Kidney (tissue), 14 donors: ENCODE results near the gene DPP6. TPM values are rescaled to one million over a fixed set of nuclear protein-coding genes. Genes with fewer than 3 reads are reported as not detected.

ENCODE experiments used
- DNase-seq, 5 donors: peaks; one replicate each; pipeline ENCODE4 v3.0.0-alpha.2; 2013 to 2020
- FAIRE-seq: peaks from 2 replicates; lab custom pipeline; 2012; peaks lifted over from hg19 to GRCh38; lab: Jason Lieb, UNC
- H3K27ac ChIP-seq, 2 donors: one replicate each; pipeline ENCODE4 v1.7.0; 2013; ENCODE audit warnings: low read depth in 2 of 2, low read length in 2 of 2, inconsistent platforms in 1 of 2
- H3K27me3 ChIP-seq: one replicate; pipeline ENCODE4 v1.7.1; 2013; ENCODE audit warnings: low read length, inconsistent platforms; ENCODE audit not compliant: control insufficient read depth, insufficient read depth
- H3K36me3 ChIP-seq, 3 donors: one replicate each; pipeline versions ENCODE4 v1.7.0 to v1.7.1; 2013; ENCODE audit warnings: low read length in 3 of 3, control low read depth in 1 of 3, inconsistent platforms in 1 of 3; ENCODE audit not compliant: insufficient read depth in 3 of 3, control insufficient read depth in 2 of 3
- H3K4me1 ChIP-seq, 3 donors: one replicate each; pipeline versions ENCODE4 v1.7.0 to v1.7.1; 2013; ENCODE audit warnings: low read length in 3 of 3, inconsistent platforms in 1 of 3, low read depth in 1 of 3; ENCODE audit not compliant: control insufficient read depth in 2 of 3, insufficient read depth in 2 of 3
- H3K4me3 ChIP-seq, 3 donors: one replicate each; pipeline versions ENCODE4 v1.7.0 to v1.8.1; 2013; ENCODE audit warnings: low read length in 3 of 3, control low read depth in 1 of 3, inconsistent platforms in 1 of 3
- H3K9ac ChIP-seq, 3 donors: one replicate each; pipeline versions ENCODE4 v1.7.0 to v1.7.1; 2013; ENCODE audit warnings: low read length in 3 of 3, control low read depth in 1 of 3, inconsistent platforms in 1 of 3
- H3K9me3 ChIP-seq, 3 donors: one replicate each; pipeline versions ENCODE4 v1.7.0 to v1.7.1; 2013; ENCODE audit warnings: low read length in 3 of 3, control low read depth in 1 of 3, inconsistent platforms in 1 of 3; ENCODE audit not compliant: control insufficient read depth in 2 of 3, insufficient read depth in 1 of 3
- intact Hi-C: fragments of 100-400 bp; cut with DNase I; formaldehyde crosslinking; loops from one replicate; pipeline ENCODE4 v1.11.1; 2022
- polyA plus RNA-seq: library from polyadenylated mRNA; stranded (reverse); fragments of 350-450 nt; fragmentation: Illumina TruSeq; extraction: RNeasy Lipid Tissue Mini Kit (QIAGEN cat#74804); gene quantifications from one replicate; pipeline ENCODE4 v1.2.3, GENCODE V29; 2014; ENCODE audit warnings: low read depth, low replicate concordance; ENCODE audit not compliant: insufficient read depth
- total RNA-seq: library from RNA; stranded (reverse); fragmentation: NEBNext Ultra II Directional; extraction: Animal tissue kit (Norgen Biotek cat#: 25700); gene quantifications from one replicate; pipeline ENCODE4 v1.2.1, GENCODE V29; 2021
- TF ChIP-seq, protein P1 (sequence below): IDR thresholded peaks from 3 replicates; pipeline ENCODE4 v1.5.1; 2012; ENCODE audit warnings: mild to moderate bottlenecking, moderate library complexity, borderline replicate concordance; ENCODE audit not compliant: insufficient read depth; ENCODE audit errors: extremely low read depth
- donor health status: control.
- donor health status: control.
- donor health status: control.
- donor health status: control.
- donor health status: control.
- donor health status: DM: yes; HTN: yes; CAD: no.
- donor health status: Normal renal cell carcinoma (clear cell type).

DPP6 gene
- total and polyA plus RNA-seq, 2 donors from 2014 or later: 1.8 to 6.9 TPM

- Histone ChIP-seq H3K27me3 (no peaks in the 10 kb centered on the region), H3K4me1 (no peaks in the 10 kb centered on the region), H3K9me3 (no peaks in the 10 kb centered on the region), H3K4me3 (no peak overlapping the region), H3K27ac (no peak overlapping the region), H3K9ac (no peak overlapping the region), H3K36me3 (no peaks in the 10 kb centered on the region)
- TF ChIP-seq, protein P1, sequence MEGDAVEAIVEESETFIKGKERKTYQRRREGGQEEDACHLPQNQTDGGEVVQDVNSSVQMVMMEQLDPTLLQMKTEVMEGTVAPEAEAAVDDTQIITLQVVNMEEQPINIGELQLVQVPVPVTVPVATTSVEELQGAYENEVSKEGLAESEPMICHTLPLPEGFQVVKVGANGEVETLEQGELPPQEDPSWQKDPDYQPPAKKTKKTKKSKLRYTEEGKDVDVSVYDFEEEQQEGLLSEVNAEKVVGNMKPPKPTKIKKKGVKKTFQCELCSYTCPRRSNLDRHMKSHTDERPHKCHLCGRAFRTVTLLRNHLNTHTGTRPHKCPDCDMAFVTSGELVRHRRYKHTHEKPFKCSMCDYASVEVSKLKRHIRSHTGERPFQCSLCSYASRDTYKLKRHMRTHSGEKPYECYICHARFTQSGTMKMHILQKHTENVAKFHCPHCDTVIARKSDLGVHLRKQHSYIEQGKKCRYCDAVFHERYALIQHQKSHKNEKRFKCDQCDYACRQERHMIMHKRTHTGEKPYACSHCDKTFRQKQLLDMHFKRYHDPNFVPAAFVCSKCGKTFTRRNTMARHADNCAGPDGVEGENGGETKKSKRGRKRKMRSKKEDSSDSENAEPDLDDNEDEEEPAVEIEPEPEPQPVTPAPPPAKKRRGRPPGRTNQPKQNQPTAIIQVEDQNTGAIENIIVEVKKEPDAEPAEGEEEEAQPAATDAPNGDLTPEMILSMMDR: no peak
- intact Hi-C loops: no loop called here
- FAIRE-seq: no peak
- no peak for DNase-seq
These were observed 148.0 kb downstream of the DPP6 start for GRCh38 chr7:154200241-154200640.

DNA sequence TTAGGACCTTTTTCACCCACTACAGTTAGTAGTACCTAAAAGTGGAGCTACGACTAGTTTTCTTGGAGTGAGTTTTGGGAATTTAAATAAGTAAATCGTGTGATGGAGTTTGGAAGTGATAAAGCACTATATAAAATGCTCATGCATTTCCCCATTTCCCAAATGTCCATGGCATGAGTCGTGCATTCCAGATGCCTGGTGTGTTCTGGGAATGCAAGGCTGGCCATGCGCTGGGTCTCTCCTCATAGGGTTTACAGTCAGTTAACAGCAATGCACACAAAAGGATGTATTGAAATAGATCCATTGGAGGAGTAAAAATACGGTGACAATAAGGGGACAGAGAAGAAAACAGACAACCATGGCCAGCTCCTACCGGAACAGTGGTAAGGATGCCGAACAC, 149.8 kb downstream of the DPP6 start:
- Histone ChIP-seq H3K9ac (no peak overlapping the region), H3K36me3 (no peaks in the 10 kb centered on the region), H3K27me3 (no peaks in the 10 kb centered on the region), H3K9me3 (no peaks in the 10 kb centered on the region), H3K27ac (no peak overlapping the region), H3K4me1 (no peaks in the 10 kb centered on the region), H3K4me3 (no peak overlapping the region)
- TF ChIP-seq, protein P1: no peak
- no peak for FAIRE-seq
- DNase-seq: no peak
- intact Hi-C loops: no loop called here

DNA sequence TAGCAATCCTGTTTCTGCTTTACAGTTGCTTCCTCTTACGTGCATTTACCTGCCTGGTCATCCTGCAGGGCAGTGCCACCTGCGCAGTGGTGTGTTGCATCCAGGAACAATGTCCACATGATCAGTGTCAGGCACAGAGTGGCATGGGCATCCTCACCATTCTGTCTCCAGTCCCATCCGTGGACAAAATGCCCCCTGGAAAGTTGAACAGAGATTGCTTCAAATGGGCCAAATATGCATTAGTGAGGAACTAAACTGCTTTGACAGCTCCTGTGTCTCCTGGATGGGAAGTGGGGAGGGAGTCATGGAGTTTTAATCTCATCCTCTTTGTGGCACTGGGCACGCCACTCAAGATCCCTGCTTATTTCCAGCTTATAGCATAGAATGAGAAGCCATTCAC, 151.8 kb downstream of the DPP6 start:
- TF ChIP-seq, protein P1: no peak
- intact Hi-C loops: no loop called here
- Histone ChIP-seq H3K36me3 (no peaks in the 10 kb centered on the region), H3K27ac (no peak overlapping the region), H3K4me3 (no peak overlapping the region), H3K4me1 (no peaks in the 10 kb centered on the region), H3K27me3 (no peaks in the 10 kb centered on the region), H3K9ac (no peak overlapping the region), H3K9me3 (no peaks in the 10 kb centered on the region)
- DNase-seq (no peak), FAIRE-seq (no peak)

- no peaks in the 10 kb centered on the region for H3K27me3 ChIP-seq
- H3K27ac ChIP-seq: no peak overlapping the region
- H3K4me1 ChIP-seq: no peaks in the 10 kb centered on the region
- no peaks in the 10 kb centered on the region for H3K9me3 ChIP-seq
- no peaks in the 10 kb centered on the region for H3K36me3 ChIP-seq
- intact Hi-C loops: no loop called here
- no peak overlapping the region for H3K9ac ChIP-seq
- no peak overlapping the region for H3K4me3 ChIP-seq
- TF ChIP-seq, protein P1: no peak
- FAIRE-seq (no peak), DNase-seq (no peak)
These were observed 160.7 kb downstream of the DPP6 start for GRCh38 chr7:154212861-154213260.
